Activated naive CD4-positive, alpha-beta T cell treated with anti-CD3 and anti-CD28 coated beads for 36 hours (primary cell): ENCODE measurements around the gene CRTC1. TPM values are rescaled to one million over a fixed set of nuclear protein-coding genes. Genes with fewer than 3 reads are reported as not detected.
A peak's percentile ranks its signal among the peaks of the same experiment; 100 is the strongest.
"Not testable (repeated sequence)": the region's sequence is repeated elsewhere in the genome, so short reads cannot be mapped to it uniquely, and the experiment has no call there.

Experiments
- CTCF ChIA-PET: fragments of 350-600 bp; sonication (Branson Sonifier 250); formaldehyde crosslinking; loops from one replicate; lab custom pipeline; 2021; ENCODE audit warnings: antibody characterized with exemption; lab: Charles Lee
- DNase-seq: peaks from one replicate; pipeline ENCODE4 v3.0.0-alpha.2; 2020
- H3K27ac Mint-ChIP-seq: one replicate; pipeline ENCODE4 v1.8.0; 2021; ENCODE audit warnings: mild to moderate bottlenecking, mixed read lengths
- H3K27me3 Mint-ChIP-seq: one replicate; pipeline ENCODE4 v1.8.0; 2021; ENCODE audit warnings: low read depth, mixed read lengths
- H3K36me3 Mint-ChIP-seq: one replicate; pipeline ENCODE4 v1.8.0; 2021; ENCODE audit warnings: low read depth, mixed read lengths
- H3K4me1 Mint-ChIP-seq: one replicate; pipeline ENCODE4 v1.8.0; 2021; ENCODE audit warnings: low read depth, mixed read lengths
- H3K4me3 Mint-ChIP-seq: one replicate; pipeline ENCODE4 v1.8.0; 2021; ENCODE audit warnings: mild to moderate bottlenecking, moderate library complexity, mixed read lengths
- H3K9me3 Mint-ChIP-seq: one replicate; pipeline ENCODE4 v1.8.0; 2021; ENCODE audit warnings: mixed read lengths
- intact Hi-C: fragments of 100-400 bp; cut with micrococcal nuclease; formaldehyde crosslinking; loops from one replicate; pipeline ENCODE4 v1.15.1; 2023
- total RNA-seq, 2 experiments: library from RNA; stranded (reverse); gene quantifications; one replicate each; pipeline ENCODE4 v1.2.3, GENCODE V29; 2021

Gene CRTC1
- total RNA-seq, 2 experiments from 2014 or later, result 4.0 to 4.2 TPM

DNA sequence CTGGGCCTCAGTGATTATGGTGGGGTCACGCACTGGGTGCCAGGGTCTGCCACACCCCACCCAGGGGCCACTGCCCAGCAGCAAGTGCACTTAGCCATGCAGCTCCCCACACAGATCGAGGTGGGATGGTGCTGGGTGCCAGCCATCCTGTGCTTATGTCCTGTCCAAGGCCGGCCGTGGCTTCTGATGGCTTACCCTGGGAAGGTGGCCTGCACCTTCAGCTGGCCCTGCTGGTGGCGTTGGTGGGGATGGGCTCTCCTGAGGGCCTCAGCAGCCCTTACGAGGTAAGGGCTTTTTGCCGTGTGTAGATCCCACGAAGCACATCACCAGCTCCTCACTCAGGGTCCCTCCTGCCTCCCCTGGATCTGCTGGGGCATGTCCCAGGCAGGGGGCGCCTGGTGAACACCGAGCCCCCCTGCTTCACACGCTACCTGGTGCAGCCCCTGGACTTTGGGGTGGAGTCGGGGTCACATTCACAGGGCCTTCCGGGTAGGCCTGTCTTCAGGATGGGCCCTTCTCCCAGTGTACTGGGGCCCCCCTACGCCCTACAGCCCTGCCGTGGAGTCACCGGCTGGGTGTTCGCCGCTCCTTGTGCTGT, 46.6 kb downstream of the CRTC1 start:
- H3K9me3 Mint-ChIP-seq, result no peaks in the 10 kb centered on the region
- H3K4me3 Mint-ChIP-seq, result no peak overlapping the region
- intact Hi-C loops, result no loop called here
- H3K4me1 Mint-ChIP-seq, result no peaks in the 10 kb centered on the region
- H3K27me3 Mint-ChIP-seq, result no peaks in the 10 kb centered on the region
- peak overlapping the region; percentile 56 for H3K27ac Mint-ChIP-seq
- CTCF ChIA-PET, result no interaction called here
- no peak for DNase-seq
- H3K36me3 Mint-ChIP-seq, result no peaks in the 10 kb centered on the region

DNA sequence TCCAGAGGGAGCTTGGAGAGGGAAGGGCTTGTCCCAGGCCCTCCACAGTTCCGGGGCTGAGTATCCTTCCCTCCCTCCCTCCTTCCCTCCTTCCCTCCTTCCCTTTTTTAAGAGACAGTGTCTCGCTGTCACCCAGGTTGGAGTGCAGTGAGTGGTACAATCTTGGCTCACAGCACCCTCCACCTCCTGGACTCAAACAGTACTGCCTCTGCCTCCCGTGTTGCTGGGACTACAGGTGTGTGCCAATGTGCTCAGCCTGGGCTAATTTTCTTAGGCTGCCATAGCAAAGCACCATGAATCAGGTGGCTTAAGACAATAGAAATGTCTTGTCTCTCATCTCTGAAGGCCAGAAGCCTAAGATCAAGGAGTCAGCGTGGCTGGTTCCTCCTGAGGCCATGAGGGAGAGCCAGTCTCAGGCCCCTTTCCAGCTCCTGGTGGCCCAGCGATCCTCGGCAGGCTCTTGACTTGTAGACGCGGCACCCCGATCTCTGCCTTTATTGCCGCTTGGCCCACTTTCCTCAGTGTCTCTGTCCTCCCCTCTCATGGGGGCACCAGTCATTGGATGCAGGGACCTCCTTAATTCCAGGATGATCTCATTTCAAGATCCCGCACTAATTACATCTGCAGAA, 47.5 kb downstream of the CRTC1 start:
- CTCF ChIA-PET, result no interaction called here
- Mint-ChIP-seq H3K4me3 (no peak overlapping the region), H3K27me3 (no peaks in the 10 kb centered on the region), H3K36me3 (no peaks in the 10 kb centered on the region), H3K4me1 (no peaks in the 10 kb centered on the region), H3K9me3 (no peaks in the 10 kb centered on the region), H3K27ac (no peak overlapping the region)
- no peak for DNase-seq
- intact Hi-C loops, result no loop called here

DNA sequence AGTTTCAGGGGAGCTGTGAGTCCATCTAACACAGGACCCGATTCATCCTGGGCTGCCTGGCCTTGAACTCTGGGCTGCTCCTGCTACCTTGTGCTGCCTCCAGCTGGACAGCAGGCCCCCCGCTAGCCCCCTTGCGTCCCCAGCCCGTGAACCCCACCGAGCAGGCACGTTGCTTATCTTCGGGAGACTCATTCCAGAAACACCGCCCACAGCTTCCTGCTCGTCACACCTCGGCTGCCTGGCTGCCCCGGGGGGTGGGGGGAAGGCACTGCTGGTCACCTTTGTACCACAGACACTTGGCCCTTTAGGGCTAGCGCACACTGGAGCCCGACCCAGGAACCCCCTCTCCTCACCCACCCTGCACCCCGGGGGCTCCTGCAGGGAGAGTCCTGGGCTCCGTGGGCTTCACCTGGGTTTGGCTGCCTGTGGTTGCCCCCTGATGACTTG, 48.1 kb downstream of the CRTC1 start:
- CTCF ChIA-PET, result no interaction called here
- Mint-ChIP-seq H3K4me3 (no peak overlapping the region), H3K4me1 (no peaks in the 10 kb centered on the region), H3K9me3 (no peaks in the 10 kb centered on the region), H3K27me3 (no peaks in the 10 kb centered on the region), H3K36me3 (no peaks in the 10 kb centered on the region), H3K27ac (no peak overlapping the region)
- intact Hi-C loops, result no loop called here
- DNase-seq, result no peak

DNA sequence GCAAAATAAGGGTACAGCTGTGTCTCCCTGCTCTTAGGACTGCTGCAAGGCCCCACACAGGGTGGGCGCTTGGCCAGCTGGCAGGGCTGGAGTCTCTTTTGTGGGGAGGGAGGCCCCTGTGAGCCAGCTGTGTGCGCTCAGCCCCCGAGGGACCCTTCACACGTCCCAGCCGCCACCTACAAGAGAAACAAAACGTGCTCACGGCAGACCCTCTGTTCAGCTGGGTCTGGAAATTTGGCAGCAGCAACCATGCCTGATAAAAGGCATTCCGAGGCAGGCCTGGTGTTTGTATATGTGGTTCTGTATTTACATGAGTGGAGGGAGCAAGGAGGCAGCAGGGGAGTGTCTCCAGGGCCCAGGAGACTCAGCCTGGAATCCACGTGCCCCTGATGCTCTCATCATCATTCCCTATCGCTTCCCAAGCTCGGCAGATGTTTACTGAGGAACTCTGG, 49.7 kb downstream of the CRTC1 start:
- Mint-ChIP-seq H3K36me3 (no peaks in the 10 kb centered on the region), H3K4me3 (no peak overlapping the region), H3K27ac (no peak overlapping the region), H3K27me3 (no peaks in the 10 kb centered on the region), H3K4me1 (no peaks in the 10 kb centered on the region), H3K9me3 (no peaks in the 10 kb centered on the region)
- intact Hi-C loops, result no loop called here
- no peak for DNase-seq
- CTCF ChIA-PET, result no interaction called here

DNA sequence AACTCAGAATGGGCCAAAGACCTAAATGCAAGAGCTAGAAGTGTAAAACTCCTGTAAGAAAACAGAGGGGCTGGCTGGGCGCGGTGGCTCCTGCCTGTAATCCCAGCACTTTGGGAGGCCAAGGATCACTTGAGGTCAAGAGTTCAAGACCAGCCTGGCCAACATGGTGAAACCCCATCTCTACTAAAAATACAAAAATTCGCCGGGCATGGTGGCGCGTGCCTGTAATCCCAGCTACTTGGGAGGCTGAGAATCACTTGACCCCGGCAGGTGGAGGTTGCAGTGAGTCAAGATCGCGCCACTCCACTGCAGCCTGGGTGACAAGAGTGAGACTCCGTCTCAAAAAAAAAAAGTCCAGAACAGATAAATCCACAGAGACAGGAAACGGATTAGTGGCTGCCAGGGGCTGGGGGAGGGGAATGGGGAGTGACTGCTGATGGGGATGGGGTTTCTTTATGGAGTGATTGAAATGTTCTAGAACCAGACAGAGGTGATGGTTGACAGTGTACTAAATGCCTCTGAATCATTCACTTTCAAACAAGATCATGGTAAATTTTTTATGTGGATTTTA, 50.4 kb downstream of the CRTC1 start:
- H3K27ac Mint-ChIP-seq, result not testable (repeated sequence)

DNA sequence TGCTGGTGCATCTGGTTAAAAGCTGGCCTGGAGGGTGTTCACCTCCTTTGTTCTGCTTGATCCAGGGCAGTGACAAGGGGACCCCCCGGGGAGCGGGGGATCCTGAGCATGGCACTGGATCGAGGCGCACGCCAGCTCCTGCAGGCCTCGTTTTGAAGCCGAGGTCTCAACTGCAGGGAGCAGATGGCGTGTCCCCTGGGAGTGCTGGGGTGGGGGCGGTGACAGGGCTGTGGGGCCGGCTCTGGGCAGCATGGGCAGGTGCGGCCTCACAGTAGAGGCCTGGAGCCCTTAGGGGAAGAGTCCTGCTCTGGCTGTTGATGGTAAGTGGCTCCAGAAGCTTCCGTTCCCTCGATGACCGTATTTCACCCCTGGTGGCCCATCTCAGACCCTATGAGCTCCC, 51.8 kb downstream of the CRTC1 start:
- Mint-ChIP-seq H3K9me3 (no peaks in the 10 kb centered on the region), H3K27me3 (no peaks in the 10 kb centered on the region), H3K4me1 (no peaks in the 10 kb centered on the region), H3K27ac (no peak overlapping the region), H3K4me3 (no peak overlapping the region), H3K36me3 (no peaks in the 10 kb centered on the region)
- DNase-seq, result no peak
- CTCF ChIA-PET, result no interaction called here
- intact Hi-C loops, result no loop called here

More for the DNA sequence above, 50.4 kb downstream of the CRTC1 start:
- H3K27me3 Mint-ChIP-seq, CTCF ChIA-PET, DNase-seq, H3K9me3 Mint-ChIP-seq, intact Hi-C loops, H3K36me3 Mint-ChIP-seq, H3K4me1 Mint-ChIP-seq, H3K4me3 Mint-ChIP-seq: not testable (repeated sequence)

DNA sequence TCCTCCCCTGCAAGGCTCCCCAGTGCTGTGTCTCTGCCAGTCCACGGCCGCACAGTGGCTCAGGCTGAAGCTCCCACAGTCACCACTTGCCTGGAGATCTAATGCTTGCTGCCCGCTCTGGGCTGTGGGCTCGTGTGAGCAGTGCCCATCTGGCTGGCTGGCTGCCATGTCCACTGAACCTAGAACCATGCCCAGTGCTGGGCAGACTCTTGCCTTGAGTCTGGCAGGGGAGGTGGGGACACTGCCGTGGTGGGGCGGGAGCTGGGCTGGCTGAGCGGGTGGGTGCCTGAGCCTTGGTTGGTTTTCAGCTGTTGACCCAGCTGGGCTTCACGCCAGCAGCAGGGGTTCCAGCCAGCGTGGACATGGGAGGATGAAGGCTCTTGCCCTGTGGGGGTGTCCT, 52.3 kb downstream of the CRTC1 start:
- H3K4me3 Mint-ChIP-seq, result no peak overlapping the region
- CTCF ChIA-PET, result no interaction called here
- intact Hi-C loops, result no loop called here
- no peaks in the 10 kb centered on the region for H3K27me3 Mint-ChIP-seq
- H3K9me3 Mint-ChIP-seq, result no peaks in the 10 kb centered on the region
- H3K27ac Mint-ChIP-seq, result no peak overlapping the region
- no peak for DNase-seq
- no peaks in the 10 kb centered on the region for H3K36me3 Mint-ChIP-seq
- no peaks in the 10 kb centered on the region for H3K4me1 Mint-ChIP-seq

DNA sequence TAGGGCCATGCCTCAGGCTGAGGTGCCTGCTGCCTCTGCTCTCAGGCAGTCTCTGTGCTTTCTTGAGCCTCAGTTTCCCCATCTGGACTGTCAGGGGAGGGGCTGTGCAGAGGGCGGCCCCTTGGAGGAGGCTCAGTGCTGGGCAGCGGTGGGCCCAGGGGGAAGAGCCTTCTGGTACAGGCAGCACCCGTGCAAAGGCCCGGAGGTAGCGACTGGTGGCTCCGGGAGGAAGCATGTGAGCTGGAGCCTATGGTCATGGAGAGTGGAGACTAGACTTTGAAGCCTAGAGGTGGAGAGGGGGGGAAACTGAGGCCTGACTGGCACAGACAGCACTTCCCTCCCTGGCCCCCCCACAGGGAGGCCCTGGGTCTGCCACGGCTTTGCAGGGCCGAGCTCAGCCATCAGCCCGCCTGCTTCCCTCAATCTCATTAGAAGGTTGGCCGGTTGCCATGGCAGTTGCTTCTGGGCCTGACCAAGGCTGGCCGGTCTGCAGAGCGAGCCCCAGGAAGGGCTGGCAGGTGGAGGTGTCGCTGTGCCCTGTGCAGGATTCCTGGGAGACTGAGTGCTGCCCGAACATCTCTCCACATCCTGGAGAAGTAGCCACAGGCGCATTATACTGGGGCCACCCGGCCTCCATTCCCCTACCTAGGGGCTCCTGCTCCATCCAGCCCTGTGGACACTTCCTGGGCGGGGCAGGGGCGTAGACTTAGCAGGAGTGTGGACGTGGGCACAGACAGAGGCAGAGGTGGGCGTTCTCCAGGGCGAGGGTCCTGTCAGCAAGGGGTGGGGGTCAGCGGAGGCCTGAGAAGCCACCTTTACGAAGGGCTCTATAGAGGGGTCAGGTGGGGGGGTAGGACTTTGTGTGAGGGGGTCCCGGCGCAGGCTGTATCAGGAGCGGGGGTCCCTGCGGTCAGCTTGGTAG, 53.2 kb downstream of the CRTC1 start:
- DNase-seq, result no peak

DNA sequence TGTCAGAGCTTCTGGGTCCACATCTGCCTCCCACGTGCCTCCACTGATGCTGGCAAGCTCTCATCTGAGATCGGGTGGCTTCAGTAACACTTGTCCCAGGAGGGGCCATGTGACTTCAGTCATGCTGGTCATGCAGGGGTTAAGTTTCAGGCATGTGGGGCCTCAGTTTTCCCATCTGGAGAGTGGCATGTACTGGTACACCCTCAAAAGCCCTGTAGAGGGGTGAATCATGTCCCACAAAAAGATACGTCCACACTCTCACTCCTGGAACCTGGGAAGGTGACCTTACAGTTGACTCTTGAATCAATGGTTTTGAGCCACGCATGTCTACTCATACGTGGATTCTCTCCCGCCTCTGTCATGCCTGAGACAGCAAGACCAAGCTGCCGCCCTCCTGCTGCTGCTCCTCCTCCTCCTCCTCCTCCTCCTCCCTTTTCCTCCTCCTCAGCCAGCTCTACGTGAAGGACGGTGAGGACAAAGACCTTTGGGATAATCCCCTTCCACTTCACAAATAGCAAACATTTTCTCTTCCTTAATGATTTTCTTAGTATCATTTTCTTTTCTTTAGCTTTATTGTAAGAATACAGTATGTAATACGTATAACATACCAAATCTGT, 54.0 kb downstream of the CRTC1 start:
- Mint-ChIP-seq H3K4me3 (no peak overlapping the region), H3K9me3 (no peaks in the 10 kb centered on the region), H3K4me1 (no peaks in the 10 kb centered on the region), H3K27ac (no peak overlapping the region), H3K36me3 (no peaks in the 10 kb centered on the region), H3K27me3 (no peaks in the 10 kb centered on the region)
- no peak for DNase-seq
- CTCF ChIA-PET, result no interaction called here
- intact Hi-C loops, result no loop called here

More for the DNA sequence above, 53.2 kb downstream of the CRTC1 start:
- Mint-ChIP-seq H3K4me1 (no peaks in the 10 kb centered on the region), H3K27me3 (no peaks in the 10 kb centered on the region), H3K9me3 (no peaks in the 10 kb centered on the region), H3K36me3 (no peaks in the 10 kb centered on the region), H3K27ac (no peak overlapping the region), H3K4me3 (no peak overlapping the region)
- CTCF ChIA-PET, result no interaction called here
- intact Hi-C loops, result no loop called here

DNA sequence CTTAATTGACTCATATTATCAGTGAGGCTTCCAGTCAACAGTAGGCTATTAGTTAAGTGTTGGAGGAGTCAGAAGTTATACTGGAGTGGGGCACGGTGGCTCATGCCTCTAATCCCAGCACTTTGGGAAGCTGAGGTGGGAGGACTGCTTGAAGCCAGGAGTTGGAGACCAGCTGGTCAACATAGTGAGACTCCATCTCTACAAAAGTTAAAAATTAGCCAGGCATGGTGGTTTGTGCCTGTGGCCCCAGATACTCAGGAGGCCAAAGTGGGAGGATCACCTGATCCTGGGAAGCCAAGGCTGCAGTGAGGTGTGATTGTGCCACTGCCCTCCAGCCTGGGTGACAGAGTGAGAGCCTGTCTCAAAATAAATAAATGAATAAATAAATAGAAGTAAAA, 54.5 kb downstream of the CRTC1 start:
- CTCF ChIA-PET, result interaction anchor here (1.1 kb wide), 1 partner anchor 33 kb away, joined by 3 read pairs; no protein-coding TSS in a partner anchor
- intact Hi-C loops, result no loop called here
- Mint-ChIP-seq H3K4me3 (no peak overlapping the region), H3K36me3 (no peaks in the 10 kb centered on the region), H3K27ac (no peak overlapping the region), H3K27me3 (no peaks in the 10 kb centered on the region), H3K4me1 (no peaks in the 10 kb centered on the region), H3K9me3 (no peaks in the 10 kb centered on the region)
- DNase-seq, result no peak

DNA sequence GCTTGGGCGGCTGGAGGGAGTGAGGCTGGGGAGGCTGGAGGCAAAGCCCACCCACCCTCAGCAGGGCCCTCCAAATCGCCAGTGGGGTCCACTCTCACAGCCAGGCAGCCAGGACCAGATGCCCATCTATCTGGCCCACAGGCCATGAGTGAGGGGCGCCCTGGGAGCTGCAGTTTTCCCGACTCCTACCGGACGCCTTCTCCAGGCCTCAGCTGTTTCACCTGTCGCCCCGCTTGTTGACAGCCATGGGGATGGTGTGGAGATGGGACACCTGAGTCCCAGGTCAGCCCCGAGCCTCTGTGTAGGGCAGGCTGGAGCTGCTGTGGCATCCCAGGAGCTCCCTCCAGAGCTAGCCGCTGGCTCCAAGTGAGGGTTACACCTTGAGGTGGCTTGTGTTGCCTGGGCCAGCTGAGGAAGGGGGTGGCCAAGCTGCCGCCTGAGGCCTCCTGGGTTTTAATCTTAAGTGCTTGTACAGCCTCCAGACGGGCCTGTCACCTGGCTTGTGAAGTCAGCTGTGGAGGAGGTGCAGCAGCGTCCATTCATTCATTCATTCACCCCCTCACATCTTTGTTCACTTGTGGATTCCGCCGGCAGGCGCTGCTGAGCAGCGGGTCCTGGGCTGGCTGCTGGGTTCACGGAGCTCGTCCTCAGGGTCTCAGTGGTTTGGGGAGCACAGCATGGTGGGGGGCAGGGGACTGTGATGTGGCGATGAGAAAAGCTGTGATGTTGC, 55.6 kb downstream of the CRTC1 start:
- Mint-ChIP-seq H3K4me3 (no peak overlapping the region), H3K27me3 (no peaks in the 10 kb centered on the region), H3K4me1 (no peaks in the 10 kb centered on the region), H3K27ac (no peak overlapping the region), H3K9me3 (no peaks in the 10 kb centered on the region), H3K36me3 (no peaks in the 10 kb centered on the region)
- intact Hi-C loops, result no loop called here
- CTCF ChIA-PET, result interaction anchor here (0.6 to 1.1 kb wide), 2 partner anchors 32 to 33 kb away, joined by 3 read pairs; no protein-coding TSS in a partner anchor
- DNase-seq, result no peak
